NCI-H526 (cell line): ENCODE measurements around the gene LEO1.

ENCODE experiments used
- DNase-seq, 2 experiments: peaks; one replicate each; lab custom pipeline; 2025; lab: John Stamatoyannopoulos, UW

The LEO1 gene

GRCh38 chr15:51971375-51972133 is at the start of gene LEO1:
TSS of gene LEO1 (minus strand) at chr15:51971778. CDS start at chr15:51971745, 33 bp downstream.
- peak; percentile 93 to 98 for DNase-seq

GRCh38 chr15:52021128-52021671 is 49.6 kb upstream of the LEO1 start:
- peak in 1 of 2 experiments; percentile 8 for DNase-seq

GRCh38 chr15:52020221-52021085 is 48.9 kb upstream of the LEO1 start:
- DNase-seq, result peak; percentile 18 to 55

- peak; percentile 59 to 85 for DNase-seq
Measured at GRCh38 chr15:52019394-52020220, 48.0 kb upstream of the LEO1 start.

- peak; percentile 76 to 95 for DNase-seq
Measured at GRCh38 chr15:52018693-52019393, 47.3 kb upstream of the LEO1 start, which contains the start of gene MAPK6. TSS of gene MAPK6 (plus strand) at chr15:52019219. CDS start at chr15:52046461, 27,242 bp downstream.

- DNase-seq, result no peak
Measured at GRCh38 chr15:52018244-52018643, 46.7 kb upstream of the LEO1 start.

- no peak for DNase-seq
Measured at GRCh38 chr15:52016316-52016715, 44.7 kb upstream of the LEO1 start.

- no peak for DNase-seq
Measured at GRCh38 chr15:52014616-52015015, 43.0 kb upstream of the LEO1 start.

GRCh38 chr15:52013151-52013791 is 41.7 kb upstream of the LEO1 start:
- no peak for DNase-seq

GRCh38 chr15:52012210-52012609 is 40.6 kb upstream of the LEO1 start:
- no peak for DNase-seq

- peak in 1 of 2 experiments; percentile 6 for DNase-seq
Measured at GRCh38 chr15:52011711-52012144, 40.1 kb upstream of the LEO1 start.

GRCh38 chr15:52010633-52011595 is 39.3 kb upstream of the LEO1 start:
- DNase-seq, result no peak

- no peak for DNase-seq
Measured at GRCh38 chr15:52008698-52009434, 37.3 kb upstream of the LEO1 start.

- DNase-seq, result no peak
Measured at GRCh38 chr15:52008359-52008697, 36.8 kb upstream of the LEO1 start.

- no peak for DNase-seq
Measured at GRCh38 chr15:52006702-52007340, 35.2 kb upstream of the LEO1 start.

GRCh38 chr15:52005748-52006701 is 34.4 kb upstream of the LEO1 start:
- DNase-seq, result no peak

GRCh38 chr15:52004806-52005205 is 33.2 kb upstream of the LEO1 start:
- no peak for DNase-seq
